C4-2B (cell line): Measurements from ENCODE around the gene GCSAML.

Experiments
- CTCF ChIP-seq: fragments of 450-650 bp; conservative IDR thresholded peaks from 2 replicates; pipeline ENCODE4 v1.5.1; 2017; ENCODE audit warnings: mild to moderate bottlenecking
- ZFX ChIP-seq: fragments of 450-650 bp; IDR thresholded peaks from 2 replicates; pipeline ENCODE4 v1.6.1; 2017

- no peak for TF ChIP-seq CTCF
- no peak for TF ChIP-seq ZFX
Measured at GRCh38 chr1:247538561-247538960, 10.4 kb upstream of the GCSAML start.
